GM12892 (cell line): ENCODE data around the gene POU2F2.

Source experiments
- POLR2A ChIP-seq: IDR thresholded peaks from 2 replicates; pipeline ENCODE4 v1.6.1; 2011; ENCODE audit warnings: low read depth, low read length, control low read depth
- POLR2AphosphoS5 ChIP-seq: IDR thresholded peaks from 2 replicates; pipeline ENCODE4 v1.6.1; 2011; ENCODE audit warnings: low read depth, low read length, control low read depth
- TAF1 ChIP-seq: IDR thresholded peaks from 2 replicates; pipeline ENCODE4 v1.6.1; 2011; ENCODE audit warnings: low read depth, mild to moderate bottlenecking, control low read depth, low read length, borderline replicate concordance

DNA sequence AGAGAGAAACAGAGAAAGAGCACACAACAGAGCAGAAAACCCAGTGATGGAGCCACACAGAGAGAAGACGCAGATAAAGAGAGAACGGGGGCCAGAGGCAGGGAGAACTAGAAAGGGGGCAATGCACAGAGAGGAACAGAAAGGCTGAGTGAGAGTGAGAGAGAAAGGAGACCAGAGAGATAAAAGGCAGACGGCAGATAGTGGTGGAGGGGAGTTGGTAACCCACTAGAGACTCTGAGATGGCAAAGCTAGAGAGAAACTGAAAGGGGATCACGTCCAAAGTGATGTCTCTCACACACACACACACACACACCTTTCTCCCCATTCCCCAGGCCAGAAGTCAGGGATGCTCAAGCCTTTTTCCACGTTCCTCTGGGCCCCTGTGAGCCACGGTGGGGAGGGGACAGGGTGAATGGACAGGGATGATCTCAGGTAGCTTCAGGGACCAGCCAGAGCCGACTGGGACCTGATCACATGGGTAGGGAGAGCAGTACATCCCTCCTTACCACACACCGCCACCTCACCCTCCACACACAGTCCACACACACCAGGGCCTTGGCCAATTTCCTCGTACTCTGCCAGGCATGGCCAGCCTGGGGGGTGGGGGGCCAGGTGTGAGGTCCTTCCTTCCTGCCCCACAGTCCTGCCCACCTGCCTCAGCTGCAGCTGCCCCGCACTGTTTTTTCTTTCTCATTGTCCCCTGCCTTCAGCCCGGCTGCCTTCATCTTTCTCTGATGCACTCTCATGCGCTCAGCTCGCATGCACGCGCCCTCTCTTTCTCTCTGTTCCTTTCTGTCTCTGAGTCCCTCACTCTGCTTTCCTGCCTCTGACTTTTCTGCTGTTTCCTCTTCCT lies 22.5 kb upstream of the POU2F2 start:
- TF ChIP-seq POLR2A (no peak), TAF1 (no peak), POLR2AphosphoS5 (no peak)
